Left lung (tissue), 10 donors: ENCODE results near the gene MEFV. TPM values are rescaled to one million over a fixed set of nuclear protein-coding genes. Genes with fewer than 3 reads are reported as not detected.

Experiments
- ATAC-seq: fragments of 200-7000 bp; cut with Tn5 transposase; one replicate; pipeline ENCODE4 v1.9.1; 2020; ENCODE audit warnings: moderate library complexity
- DNase-seq, 4 donors: peaks; one replicate each; pipeline ENCODE4 v3.0.0-alpha.2; 2013 to 2020
- H3K27ac ChIP-seq, 2 donors: fragments of 200-600 bp; sonication (generic) in 1 of 2; one replicate each; pipeline versions ENCODE4 v1.5.0 to v1.8.0; 2020 to 2021
- H3K27me3 ChIP-seq, 2 donors: fragments of 200-600 bp; sonication (generic) in 1 of 2; one replicate each; pipeline versions ENCODE4 v1.5.0 to v1.8.0; 2020 to 2021
- H3K36me3 ChIP-seq, 2 donors: fragments of 200-600 bp; sonication (generic) in 1 of 2; one replicate each; pipeline versions ENCODE4 v1.5.0 to v1.8.0; 2020 to 2021
- H3K4me1 ChIP-seq, 2 donors: fragments of 200-600 bp; one replicate each; pipeline ENCODE4 v1.8.0; 2021
- H3K4me3 ChIP-seq, 2 donors: fragments of 200-600 bp; sonication (generic) in 1 of 2; one replicate each; pipeline versions ENCODE4 v1.5.0 to v1.8.0; 2020 to 2021; ENCODE audit warnings: mild to moderate bottlenecking in 1 of 2
- H3K9me3 ChIP-seq, 2 donors: fragments of 200-600 bp; sonication (generic) in 1 of 2; one replicate each; pipeline versions ENCODE4 v1.5.0 to v1.8.0; 2020 to 2021
- CTCF ChIP-seq, 2 donors: fragments of 200-600 bp; sonication (generic) in 1 of 2; IDR thresholded peaks; one replicate each; pipeline versions ENCODE4 v1.5.0 to v1.8.0; 2021; ENCODE audit warnings: antibody characterized with exemption in 2 of 2
- intact Hi-C, 2 donors: fragments of 100-400 bp; cut with DNase I; formaldehyde crosslinking; loops; one replicate each; pipeline versions ENCODE4 v1.11.2 to v1.14.2; 2022
- polyA plus RNA-seq, 6 donors: library from polyadenylated mRNA; unstranded; fragments of 120-200 nt; gene quantifications; one replicate each; pipeline ENCODE4 v1.2.1, GENCODE V29; 2013; ENCODE audit not compliant: insufficient read length in 6 of 6
- total RNA-seq, 2 donors: library from RNA; stranded (reverse); fragmentation: NEBNext Ultra II Directional; extraction: Animal tissue kit (Norgen Biotek cat#: 25700); gene quantifications; one replicate each; pipeline ENCODE4 v1.2.1, GENCODE V29; 2021
- donor health status: DM: no; HTN: yes; CAD: no.
- donor health status: DM: no; HTN: no; CAD: no.

The MEFV gene
- total and polyA plus RNA-seq, 8 donors, result 0.43 to 21.4 (median 0.72) TPM

- H3K27ac ChIP-seq, result no peak overlapping the region
- TF ChIP-seq CTCF (IDR thresholded peaks at IDR 0.05), result no peak
- no peaks in the 10 kb centered on the region for H3K27me3 ChIP-seq
- DNase-seq, result no peak
- no peak overlapping the region for H3K4me3 ChIP-seq
- H3K36me3 ChIP-seq, result peaks cover 0 to 68% of the 10 kb centered on the region in 2 donors
- H3K4me1 ChIP-seq, result peaks cover 0 to 35% of the 10 kb centered on the region in 2 donors
- intact Hi-C loops, result no loop called here
- no peaks in the 10 kb centered on the region for H3K9me3 ChIP-seq
- ATAC-seq, result no peak
These were observed 7.8 kb downstream of the MEFV start for GRCh38 chr16:3248596-3248995.

- intact Hi-C loops, result no loop called here
- TF ChIP-seq CTCF (IDR thresholded peaks at IDR 0.05), result no peak
- ATAC-seq, result no peak
These were observed 9.6 kb downstream of the MEFV start for GRCh38 chr16:3246876-3247275.

GRCh38 chr16:3246002-3246401 lies 10.4 kb downstream of the MEFV start:
- no peak overlapping the region for H3K4me3 ChIP-seq
- H3K4me1 ChIP-seq, result peaks cover 0 to 24% of the 10 kb centered on the region in 2 donors
- H3K27me3 ChIP-seq, result no peaks in the 10 kb centered on the region
- intact Hi-C loops, result no loop called here
- ATAC-seq (no peak), DNase-seq (no peak)
- peaks cover 0 to 66% of the 10 kb centered on the region in 2 donors for H3K36me3 ChIP-seq
- TF ChIP-seq CTCF (IDR thresholded peaks at IDR 0.05), result no peak
- H3K27ac ChIP-seq, result no peak overlapping the region
- H3K9me3 ChIP-seq, result no peaks in the 10 kb centered on the region

More at GRCh38 chr16:3246876-3247275, 9.6 kb downstream of the MEFV start:
- Histone ChIP-seq H3K4me1 (peaks cover 0 to 29% of the 10 kb centered on the region in 2 donors), H3K4me3 (no peak overlapping the region), H3K27me3 (no peaks in the 10 kb centered on the region), H3K9me3 (no peaks in the 10 kb centered on the region), H3K27ac (no peak overlapping the region), H3K36me3 (peaks cover 0 to 69% of the 10 kb centered on the region in 2 donors)
- no peak for DNase-seq

GRCh38 chr16:3243882-3244281 lies 12.6 kb downstream of the MEFV start:
- Histone ChIP-seq H3K4me3 (no peak overlapping the region), H3K9me3 (no peaks in the 10 kb centered on the region), H3K4me1 (peaks cover 0 to 22% of the 10 kb centered on the region in 2 donors), H3K27ac (no peak overlapping the region), H3K27me3 (no peaks in the 10 kb centered on the region), H3K36me3 (peaks cover 0 to 54% of the 10 kb centered on the region in 2 donors)
- intact Hi-C loops, result no loop called here
- TF ChIP-seq CTCF (IDR thresholded peaks at IDR 0.05), result no peak
- ATAC-seq (no peak), DNase-seq (no peak)

GRCh38 chr16:3242709-3243108 lies 13.7 kb downstream of the MEFV start:
- TF ChIP-seq CTCF (IDR thresholded peaks at IDR 0.05), result no peak
- peak overlapping the region in 1 of 2 donors; percentile 67 for H3K27ac ChIP-seq
- H3K4me3 ChIP-seq, result no peak overlapping the region
- DNase-seq, result no peak
- ATAC-seq, result no peak
- no peaks in the 10 kb centered on the region for H3K27me3 ChIP-seq
- intact Hi-C loops, result no loop called here
- no peaks in the 10 kb centered on the region for H3K9me3 ChIP-seq
- H3K36me3 ChIP-seq, result peaks cover 0 to 43% of the 10 kb centered on the region in 2 donors
- peaks cover 0 to 22% of the 10 kb centered on the region in 2 donors for H3K4me1 ChIP-seq
